Breast epithelium (tissue), 3 donors: ENCODE results near the gene PRKN.

Source experiments
- CTCF ChIP-seq, 3 donors: fragments of 450-650 bp; IDR thresholded peaks; one replicate each; pipeline ENCODE4 v1.5.1; 2016 to 2017; ENCODE audit warnings: antibody characterized with exemption in 3 of 3, mild to moderate bottlenecking in 3 of 3, moderate library complexity in 3 of 3
- POLR2A ChIP-seq: fragments of 450-650 bp; IDR thresholded peaks from one replicate; pipeline ENCODE4 v1.6.1; 2016; ENCODE audit warnings: antibody characterized with exemption, mild to moderate bottlenecking, moderate library complexity
- POLR2AphosphoS5 ChIP-seq, 3 donors: sonication (generic); formaldehyde crosslinking; IDR thresholded peaks; one replicate each; pipeline ENCODE4 v1.6.1; 2017; ENCODE audit warnings: antibody characterized with exemption in 3 of 3

GRCh38 chr6:162706232-162706631 lies 21.3 kb downstream of the PRKN start:
- TF ChIP-seq POLR2A (no peak), CTCF (IDR thresholded peaks at IDR 0.05) (no peak), POLR2AphosphoS5 (IDR thresholded peaks at IDR 0.05) (no peak)
